ENCODE data around the gene NRF1.

Gene NRF1

GRCh38 chr7:129742256-129742655 is 130.7 kb downstream of the NRF1 start:
- no peak for DNase-seq

GRCh38 chr7:129746857-129747529 is 135.5 kb downstream of the NRF1 start:
- no peak for DNase-seq

GRCh38 chr7:129748356-129749109 is 137.0 kb downstream of the NRF1 start:
- no peak for DNase-seq

- DNase-seq, result no peak
Measured at GRCh38 chr7:129750091-129750490, 138.6 kb downstream of the NRF1 start.

- no peak for DNase-seq
Measured at GRCh38 chr7:129750501-129750900, 139.0 kb downstream of the NRF1 start.

- DNase-seq, result no peak
Measured at GRCh38 chr7:129751916-129752315, 140.4 kb downstream of the NRF1 start.

- DNase-seq, result no peak
Measured at GRCh38 chr7:129752760-129753159, 141.2 kb downstream of the NRF1 start.

- DNase-seq, result no peak
Measured at GRCh38 chr7:129754406-129754805, 142.9 kb downstream of the NRF1 start.

GRCh38 chr7:129757991-129758390 is 146.5 kb downstream of the NRF1 start:
- no peak for DNase-seq

GRCh38 chr7:129762387-129762969 is 151.0 kb downstream of the NRF1 start:
- no peak for DNase-seq

- DNase-seq, result no peak
Measured at GRCh38 chr7:129764247-129765084, 152.9 kb downstream of the NRF1 start.

- DNase-seq, result no peak
Measured at GRCh38 chr7:129765352-129765751, 153.8 kb downstream of the NRF1 start.

- no peak for DNase-seq
Measured at GRCh38 chr7:129767120-129768015, 155.8 kb downstream of the NRF1 start.

- no peak for DNase-seq
Measured at GRCh38 chr7:129768614-129769399, 157.3 kb downstream of the NRF1 start.

GRCh38 chr7:129769400-129769774 is 157.9 kb downstream of the NRF1 start:
- DNase-seq, result no peak

- no peak for DNase-seq
Measured at GRCh38 chr7:129769866-129770808, 158.6 kb downstream of the NRF1 start.

GRCh38 chr7:129771201-129771927 is 159.8 kb downstream of the NRF1 start:
- DNase-seq, result no peak

GRCh38 chr7:129771928-129772479 is 160.5 kb downstream of the NRF1 start:
- DNase-seq, result no peak

- DNase-seq, result no peak
Measured at GRCh38 chr7:129772646-129773280, 161.2 kb downstream of the NRF1 start.
